Mesenteric fat pad (tissue), 1 donor: ENCODE data around the gene POLR2F. TPM values are rescaled to one million over a fixed set of nuclear protein-coding genes. Genes with fewer than 3 reads are reported as not detected.
A peak's percentile ranks its signal among the peaks of the same experiment; 100 is the strongest.
"Not testable (repeated sequence)": the region's sequence is repeated elsewhere in the genome, so short reads cannot be mapped to it uniquely, and the experiment has no call there.

Experiments
- DNase-seq: peaks from one replicate; pipeline ENCODE4 v3.0.0-alpha.2; 2020; ENCODE audit warnings: low spot score
- total RNA-seq: library from RNA; stranded (reverse); fragmentation: NEBNext Ultra II Directional; extraction: Animal tissue kit (Norgen Biotek cat#: 25700); gene quantifications from one replicate; pipeline ENCODE4 v1.2.1, GENCODE V29; 2021
- donor health status: DM: yes; HTN: yes; CAD: no.

The POLR2F gene
- total RNA-seq, 1 donor from 2014 or later = 56.9 TPM

DNA sequence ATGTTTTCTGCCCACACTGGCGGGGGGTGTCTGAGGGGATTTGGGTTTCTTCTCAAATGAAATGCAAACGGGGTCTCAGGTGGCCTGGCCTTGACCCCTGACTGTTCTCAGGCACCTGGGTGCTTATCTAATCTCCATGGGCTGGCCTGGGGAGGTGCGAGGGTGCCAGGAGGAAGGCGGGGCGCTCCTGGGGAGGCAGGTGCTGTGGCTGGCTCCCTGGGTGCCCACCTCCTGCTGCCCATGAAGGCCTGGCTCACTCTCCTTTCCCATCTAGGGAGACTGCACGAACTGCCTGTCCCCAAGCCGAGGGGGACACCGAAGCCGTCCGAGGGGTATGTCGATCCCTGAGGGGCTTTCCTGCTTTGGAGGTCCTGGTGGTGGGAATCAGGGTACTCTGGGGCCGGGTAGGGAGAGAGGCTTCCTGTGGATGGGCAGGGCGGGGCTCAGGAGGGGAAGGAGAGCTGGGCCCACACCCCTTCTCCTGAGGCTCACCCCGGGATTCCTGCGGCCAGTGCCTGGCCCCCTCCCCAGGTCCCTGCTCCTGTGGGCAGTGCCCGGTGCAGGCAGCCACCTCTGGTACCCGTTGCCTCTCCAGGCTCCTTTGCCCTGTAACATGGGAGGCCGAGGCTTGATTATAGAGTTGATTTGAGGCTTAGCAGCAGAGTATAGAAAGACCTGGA lies 29.0 kb upstream of the POLR2F start:
- no peak for DNase-seq

DNA sequence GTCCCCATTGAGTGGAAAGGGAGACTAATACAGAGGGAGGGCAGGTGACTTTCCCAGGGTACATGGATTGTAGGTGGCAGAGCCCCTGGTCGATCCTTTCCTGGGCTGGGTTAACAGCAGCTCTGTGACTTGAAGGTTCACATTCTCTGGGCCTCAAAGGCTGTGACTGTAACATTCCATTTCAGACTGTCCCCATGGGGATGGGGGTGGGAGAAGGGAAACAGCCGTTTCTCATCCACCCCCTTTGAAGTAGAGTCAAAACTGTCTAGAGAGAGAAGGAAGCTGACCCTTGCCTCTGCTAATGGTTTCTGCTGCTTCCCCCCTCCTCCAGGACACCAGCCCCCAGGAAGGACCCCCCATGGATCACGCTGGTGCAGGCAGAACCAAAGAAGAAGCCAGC lies 28.2 kb upstream of the POLR2F start:
- no peak for DNase-seq

DNA sequence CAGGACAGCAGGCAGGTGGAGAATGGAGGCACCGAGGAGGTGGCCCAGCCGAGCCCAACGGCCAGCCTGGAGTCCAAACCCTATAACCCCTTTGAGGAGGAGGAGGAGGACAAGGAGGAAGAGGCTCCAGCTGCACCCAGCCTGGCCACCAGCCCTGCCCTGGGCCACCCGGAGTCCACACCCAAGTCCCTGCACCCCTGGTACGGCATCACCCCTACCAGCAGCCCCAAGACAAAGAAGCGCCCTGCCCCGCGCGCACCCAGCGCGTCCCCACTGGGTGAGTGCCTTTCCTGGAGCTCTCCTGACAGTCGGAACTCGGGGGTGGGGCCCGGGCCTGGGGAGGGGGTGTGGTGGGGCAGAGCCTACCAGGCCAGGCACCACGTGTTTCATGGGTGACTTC lies 27.7 kb upstream of the POLR2F start:
- DNase-seq = no peak

DNA sequence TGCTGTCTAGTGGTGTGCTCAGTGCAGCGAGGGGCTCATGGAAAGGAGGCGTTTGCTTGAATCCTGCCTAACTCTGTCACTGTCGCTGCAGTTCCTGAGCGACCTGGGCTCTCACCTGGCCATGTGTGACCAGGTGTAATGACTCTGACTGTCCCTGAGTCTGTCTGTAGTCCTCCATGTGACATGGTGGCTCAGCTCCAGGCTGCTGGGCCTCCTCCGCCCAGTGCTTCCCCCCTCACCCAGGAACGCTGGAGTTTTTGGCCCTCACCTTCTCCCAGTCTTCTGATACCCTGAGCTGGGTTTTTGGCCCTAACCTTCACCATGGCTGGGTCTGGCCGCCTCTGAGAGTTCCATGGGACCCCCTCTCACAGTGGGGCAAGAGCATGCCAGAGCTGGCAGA lies 27.1 kb upstream of the POLR2F start:
- no peak for DNase-seq

DNA sequence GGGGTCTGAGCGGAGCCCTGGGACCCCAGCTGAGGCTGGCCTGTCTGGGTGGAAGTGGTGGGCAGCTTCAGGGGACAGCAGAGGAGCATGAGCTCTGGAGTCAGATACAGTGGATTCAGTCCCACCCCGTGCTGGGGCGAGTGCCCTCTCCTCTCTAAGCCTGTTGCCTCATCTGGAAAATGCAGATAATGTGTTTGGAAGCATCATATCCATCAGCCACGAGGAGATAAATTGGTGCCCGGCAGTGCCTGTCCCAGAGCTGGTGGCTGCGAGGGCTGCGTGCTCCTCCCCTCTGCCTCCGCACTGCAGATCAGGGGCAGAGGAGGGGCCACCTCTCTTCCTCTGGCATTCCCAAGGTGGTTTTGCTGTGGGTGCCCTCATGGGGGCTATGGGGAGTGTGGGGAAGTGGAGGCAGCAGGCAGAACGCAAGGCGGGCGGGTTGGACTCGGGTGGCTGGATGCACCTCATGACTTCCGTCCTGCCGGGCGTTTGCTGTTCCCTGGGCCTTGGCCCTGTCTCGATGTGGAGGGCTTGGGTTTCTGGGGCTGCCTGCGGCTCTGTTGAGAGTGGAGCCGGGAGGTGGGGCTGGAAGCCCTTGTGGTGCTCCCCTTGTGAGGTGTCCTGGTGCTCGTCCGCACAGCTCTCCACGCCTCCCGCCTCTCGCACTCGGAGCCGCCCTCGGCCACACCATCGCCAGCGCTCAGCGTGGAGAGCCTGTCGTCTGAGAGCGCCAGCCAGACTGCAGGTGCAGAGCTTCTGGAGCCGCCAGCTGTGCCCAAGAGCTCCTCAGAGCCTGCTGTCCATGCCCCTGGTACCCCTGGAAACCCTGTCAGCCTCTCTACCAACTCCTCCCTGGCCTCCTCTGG lies 26.5 kb upstream of the POLR2F start:
- no peak for DNase-seq

DNA sequence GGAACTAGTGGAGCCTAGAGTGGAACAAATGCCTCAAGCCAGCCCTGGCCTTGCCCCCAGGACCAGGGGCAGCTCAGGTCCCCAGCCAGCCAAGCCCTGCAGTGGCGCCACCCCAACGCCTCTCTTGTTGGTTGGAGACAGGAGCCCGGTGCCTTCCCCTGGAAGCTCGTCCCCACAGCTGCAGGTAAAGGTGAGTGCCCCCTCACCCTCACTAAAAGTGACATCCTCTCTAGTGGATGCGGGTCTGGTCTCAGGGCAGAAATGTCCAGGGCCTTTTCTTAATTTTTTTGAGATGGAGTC lies 25.9 kb upstream of the POLR2F start:
- no peak for DNase-seq

DNA sequence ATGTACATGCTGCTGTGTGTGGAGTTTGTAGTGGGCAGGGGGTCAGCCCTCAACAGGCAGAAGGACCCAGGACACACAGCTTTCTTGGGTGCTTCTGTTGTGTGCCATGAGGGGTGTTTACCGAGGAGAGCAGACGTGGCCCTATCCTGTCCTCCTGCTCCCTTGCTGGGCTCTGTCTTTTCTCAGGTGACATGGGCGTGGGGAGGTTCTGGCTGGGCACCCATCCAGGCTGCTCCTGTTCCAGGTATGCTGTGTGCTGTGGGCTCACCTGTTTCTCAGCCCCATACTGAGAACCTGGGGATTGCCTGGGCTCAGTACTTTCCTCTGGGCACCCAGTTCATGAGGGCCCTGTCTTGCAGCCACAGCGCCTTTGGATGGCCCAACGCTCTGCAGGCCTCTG lies 24.1 kb upstream of the POLR2F start:
- no peak for DNase-seq

DNA sequence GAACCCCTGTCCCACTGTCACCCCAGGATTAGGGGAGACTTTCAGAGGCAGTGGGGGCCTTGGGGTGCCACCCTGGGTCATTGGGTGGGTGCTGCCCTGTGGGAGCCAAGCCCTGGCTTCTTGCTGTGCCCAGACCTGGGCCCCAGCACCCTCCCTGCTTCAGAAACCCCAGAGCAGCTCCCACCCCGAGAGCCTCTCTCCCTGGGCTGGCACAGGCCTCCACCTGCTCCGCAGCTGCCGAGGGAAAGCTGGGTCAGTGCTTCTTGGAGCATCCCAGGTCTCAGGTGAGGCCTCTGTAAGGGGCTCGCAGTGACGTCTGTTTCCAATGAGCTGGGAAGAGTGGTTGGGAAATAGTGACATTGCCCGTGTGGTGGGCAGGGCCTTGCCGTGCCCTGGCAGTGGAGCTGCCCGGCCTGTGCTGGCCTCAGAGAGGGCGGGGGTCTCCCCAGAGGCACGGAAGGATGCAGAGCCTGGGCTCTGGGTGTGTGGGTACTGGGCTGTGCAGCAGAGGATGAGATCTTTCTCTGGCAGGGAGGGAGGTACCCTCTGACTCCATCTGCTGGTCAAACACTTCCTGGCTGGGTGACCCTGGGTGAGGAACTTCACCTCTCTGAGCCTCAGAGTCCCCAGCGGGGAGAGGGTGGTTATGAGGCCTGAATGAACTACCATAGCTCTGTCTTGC lies 23.1 kb upstream of the POLR2F start:
- DNase-seq = no peak

DNA sequence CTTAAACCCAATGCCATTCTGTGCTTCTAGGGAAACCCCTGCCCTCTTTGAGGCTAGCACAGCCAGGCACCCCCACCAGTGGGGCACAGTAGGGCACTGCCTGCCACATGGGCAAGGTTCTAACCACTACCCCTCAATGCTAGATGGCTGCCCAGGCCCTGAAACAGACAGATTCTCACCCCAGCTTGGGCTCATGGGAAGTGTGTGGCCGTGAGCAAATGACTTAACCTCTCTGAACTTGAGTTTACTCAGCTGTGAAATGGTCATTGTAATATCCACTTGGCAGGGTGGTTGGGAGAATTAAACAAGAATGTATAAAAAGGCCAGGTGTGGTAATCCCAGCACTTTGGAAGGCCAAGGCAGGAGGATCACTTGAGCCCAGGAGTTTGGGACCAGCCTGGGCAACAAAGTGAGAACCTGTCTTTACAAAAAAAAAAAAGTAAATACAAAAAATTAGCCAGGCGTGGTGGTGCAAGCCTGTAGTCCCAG lies 22.5 kb upstream of the POLR2F start:
- no peak for DNase-seq

DNA sequence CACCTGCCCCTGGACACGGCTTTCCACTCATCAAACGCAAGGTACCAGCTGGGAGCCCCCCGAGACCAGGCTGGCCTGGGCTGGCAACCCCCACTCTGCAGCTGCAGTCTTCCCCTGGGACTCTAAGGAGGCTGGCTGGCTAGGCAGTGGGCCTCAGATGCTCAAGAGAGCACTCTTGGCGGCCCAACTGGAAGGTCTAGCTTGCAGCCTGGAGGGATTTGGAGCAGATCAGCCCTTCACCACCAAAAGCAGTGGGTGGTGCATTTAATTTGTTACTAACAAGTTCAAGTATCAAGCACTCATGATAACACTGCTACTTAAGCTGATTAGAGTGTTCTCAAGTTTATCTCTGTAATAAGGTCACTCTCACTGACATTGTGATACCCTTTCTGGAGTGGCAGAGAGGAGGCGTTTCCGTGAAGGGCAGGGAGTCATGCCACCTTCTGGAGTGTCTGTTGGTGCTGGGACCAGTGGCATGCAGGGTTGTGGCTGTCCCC lies 21.6 kb upstream of the POLR2F start:
- no peak for DNase-seq

DNA sequence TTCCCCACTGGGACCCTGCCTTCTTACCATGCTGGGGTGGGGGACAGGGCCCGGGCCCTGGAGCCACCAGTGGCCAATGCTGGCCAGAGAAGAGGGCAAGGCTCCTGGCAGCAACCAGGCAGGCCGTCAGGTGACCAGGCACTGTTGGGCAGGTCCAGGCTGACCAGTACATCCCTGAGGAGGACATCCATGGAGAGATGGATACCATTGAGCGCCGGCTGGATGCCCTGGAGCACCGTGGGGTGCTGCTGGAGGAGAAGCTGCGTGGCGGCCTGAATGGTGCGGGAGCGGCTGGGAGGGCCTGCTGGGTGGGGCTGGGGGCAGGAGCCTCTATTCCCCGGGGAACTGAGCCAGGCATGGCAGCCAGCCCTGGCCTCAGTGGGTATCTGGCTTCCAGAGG lies 21.1 kb upstream of the POLR2F start:
- DNase-seq = no peak

DNA sequence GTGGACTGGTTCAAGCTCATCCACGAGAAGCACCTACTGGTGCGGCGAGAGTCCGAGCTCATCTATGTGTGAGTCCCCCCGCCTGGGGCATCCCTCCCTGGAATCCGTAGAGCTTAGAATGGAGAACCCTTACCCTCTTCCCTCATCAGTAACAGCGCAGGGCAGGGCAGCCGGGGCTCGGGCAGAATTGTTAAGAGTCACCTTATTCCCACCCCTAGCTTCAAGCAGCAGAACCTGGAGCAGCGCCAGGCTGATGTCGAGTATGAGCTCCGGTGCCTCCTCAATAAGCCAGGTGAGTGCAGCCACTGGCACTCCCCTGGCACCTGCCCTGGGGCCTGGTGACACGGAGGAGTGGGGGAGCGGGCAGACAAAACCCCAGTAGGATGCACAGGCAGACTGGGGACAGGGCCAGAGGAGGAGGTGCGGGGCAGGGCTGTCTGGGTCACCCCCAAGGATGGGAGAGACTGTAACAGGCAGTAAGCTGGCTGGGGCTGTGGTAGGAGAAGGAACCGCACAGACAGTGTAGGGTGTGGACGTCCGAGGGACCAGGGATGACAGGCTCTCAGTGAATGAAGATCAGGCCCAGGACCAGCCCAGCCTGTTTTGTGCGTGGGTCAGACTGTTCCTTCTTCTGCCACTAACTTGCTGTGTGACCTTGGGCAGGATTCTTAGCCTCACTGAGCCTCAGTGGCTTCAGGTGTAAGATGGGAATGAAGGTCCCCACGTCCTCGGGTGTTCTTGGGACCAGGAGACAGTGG lies 20.5 kb upstream of the POLR2F start:
- no peak for DNase-seq

DNA sequence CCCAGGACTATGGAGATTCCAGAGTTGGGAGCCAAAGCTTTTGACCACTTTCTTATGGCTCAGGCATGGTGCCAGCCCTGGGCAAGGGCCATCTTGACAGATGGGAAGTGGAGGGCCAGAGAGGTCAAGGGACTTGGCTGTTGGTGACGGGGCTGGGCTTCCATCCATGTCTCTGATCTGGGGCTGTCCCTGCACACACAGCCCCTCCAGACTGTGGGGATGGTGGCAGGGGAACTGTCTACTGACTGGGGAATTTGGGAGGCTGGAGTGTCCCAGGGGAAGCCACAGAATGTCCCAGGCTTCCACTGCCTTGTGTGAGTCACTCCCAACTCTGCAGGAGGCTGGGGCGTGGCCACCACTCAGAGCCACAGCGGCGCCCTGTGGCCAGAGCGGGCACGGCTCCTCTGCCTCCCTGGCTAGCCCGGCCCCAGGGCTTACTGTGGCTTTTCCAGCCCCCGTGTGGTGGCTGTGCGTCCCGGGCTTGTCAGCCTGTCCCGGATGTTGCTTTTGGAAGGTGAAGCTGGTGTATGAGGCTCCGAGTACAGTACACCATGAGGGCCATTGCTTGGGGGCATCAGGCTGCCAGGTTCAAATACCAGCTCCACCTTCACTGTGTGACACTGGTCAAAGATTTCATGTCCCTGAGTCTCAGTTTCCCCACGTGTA lies 19.7 kb upstream of the POLR2F start:
- DNase-seq = peak; percentile 97

DNA sequence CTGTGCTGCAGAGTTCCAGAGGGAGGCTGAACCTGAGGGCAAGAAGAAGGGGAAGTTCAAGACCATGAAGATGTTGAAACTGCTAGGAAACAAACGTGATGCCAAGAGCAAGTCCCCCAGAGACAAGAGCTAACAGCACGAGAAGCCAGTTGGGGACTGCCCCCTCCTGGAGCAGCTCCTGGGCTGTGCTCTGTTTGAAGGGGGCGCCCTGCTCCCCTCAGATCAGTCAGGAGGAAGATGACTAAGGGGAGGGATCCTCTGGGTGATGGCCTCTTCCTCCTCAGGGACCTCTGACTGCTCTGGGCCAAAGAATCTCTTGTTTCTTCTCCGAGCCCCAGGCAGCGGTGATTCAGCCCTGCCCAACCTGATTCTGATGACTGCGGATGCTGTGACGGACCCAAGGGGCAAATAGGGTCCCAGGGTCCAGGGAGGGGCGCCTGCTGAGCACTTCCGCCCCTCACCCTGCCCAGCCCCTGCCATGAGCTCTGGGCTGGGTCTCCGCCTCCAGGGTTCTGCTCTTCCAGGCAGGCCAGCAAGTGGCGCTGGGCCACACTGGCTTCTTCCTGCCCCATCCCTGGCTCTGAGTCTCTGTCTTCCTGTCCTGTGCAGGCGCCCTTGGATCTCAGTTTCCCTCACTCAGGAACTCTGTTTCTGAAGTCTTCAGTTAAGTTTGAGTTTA lies 12.7 kb upstream of the POLR2F start:
- no peak for DNase-seq

DNA sequence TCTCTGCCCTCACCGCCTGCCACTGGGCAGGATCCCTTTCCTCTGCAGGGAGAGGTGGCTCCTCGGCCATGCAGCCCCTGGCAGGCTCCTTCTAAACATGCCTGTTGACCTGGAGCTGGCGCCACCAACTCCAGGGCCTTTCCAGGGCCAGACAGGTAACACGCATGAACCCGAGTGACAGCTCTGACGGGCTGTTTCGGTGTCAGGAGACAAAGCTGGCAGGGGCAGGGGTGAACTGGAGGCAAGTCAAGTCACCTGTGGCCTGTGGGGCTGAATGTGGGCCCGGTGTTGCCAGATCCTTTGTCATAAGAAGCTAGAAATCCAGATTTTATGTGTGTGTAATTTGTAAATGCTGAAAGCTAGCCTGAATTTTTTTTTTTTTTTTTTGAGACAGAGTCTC lies 11.4 kb upstream of the POLR2F start:
- DNase-seq = no peak

DNA sequence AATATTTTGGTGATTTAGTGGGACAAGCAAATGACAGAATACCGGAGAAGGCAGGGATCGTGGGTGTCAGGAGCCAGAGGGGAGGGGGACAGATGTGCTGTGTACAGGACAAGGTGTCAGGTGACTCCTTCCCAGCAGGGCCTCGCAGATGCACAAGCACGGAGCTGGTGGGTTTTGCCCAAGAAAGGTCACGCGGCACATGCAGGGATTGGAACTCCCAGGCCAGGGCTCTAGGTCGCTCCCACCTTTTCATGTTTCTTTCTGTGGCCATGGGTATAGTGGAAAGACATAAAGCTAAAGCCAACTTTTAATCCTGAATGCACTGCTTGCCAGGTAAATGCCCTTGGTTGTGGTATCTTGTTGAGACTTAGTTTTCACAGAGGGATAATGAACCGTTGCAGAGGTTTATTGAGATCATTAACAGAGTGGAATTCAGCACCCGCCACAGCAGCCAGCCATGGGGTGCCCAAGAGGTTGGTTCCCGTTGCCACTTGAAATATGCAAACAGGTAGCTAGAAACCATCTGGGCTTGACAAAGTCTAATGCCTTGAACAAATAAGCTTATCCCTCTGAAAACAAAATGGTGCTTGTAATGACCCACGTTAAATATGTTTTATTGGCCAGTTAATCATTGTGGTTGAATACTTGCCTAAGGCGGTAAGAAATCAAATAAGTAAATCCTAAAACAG lies 10.2 kb upstream of the POLR2F start:
- DNase-seq = no peak

DNA sequence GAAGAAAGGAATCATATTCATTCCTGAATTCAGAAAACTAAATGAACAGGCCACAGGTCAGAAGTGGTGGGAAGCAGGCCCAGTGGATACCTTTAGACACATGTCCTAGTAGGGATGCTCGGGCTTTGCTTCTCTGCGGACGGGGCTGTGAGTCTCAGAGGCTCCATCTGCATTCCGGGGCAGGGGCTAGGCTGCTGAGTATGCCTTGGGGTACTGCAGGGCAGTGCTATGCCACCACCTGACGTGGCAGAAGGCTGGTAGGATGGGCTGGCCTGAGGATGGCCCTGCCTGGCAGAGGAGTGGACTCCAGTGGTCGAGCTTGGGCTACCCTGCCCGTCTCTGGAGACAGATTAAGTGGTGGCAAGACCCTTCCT lies 9.7 kb upstream of the POLR2F start:
- DNase-seq = no peak

DNA sequence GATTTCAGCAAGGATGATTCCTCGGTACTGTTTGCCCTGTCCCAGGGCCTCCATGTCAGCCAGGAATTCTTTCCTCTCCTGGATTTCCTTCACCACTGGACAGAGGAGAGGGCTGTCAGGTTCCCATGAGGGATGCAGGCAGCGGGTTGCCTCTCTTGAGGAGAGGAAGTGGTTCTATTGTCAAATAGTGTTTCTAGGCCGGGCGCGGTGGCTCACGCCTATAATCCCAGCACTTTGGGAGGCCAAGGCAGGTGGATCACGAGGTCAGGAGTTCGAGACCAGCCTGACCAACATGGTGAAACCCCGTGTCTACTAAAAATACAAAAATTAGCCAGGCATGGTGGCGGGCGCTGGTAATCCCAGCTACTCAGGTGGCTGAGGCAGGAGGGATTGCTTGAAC lies 9.1 kb upstream of the POLR2F start:
- not testable (repeated sequence) for DNase-seq

DNA sequence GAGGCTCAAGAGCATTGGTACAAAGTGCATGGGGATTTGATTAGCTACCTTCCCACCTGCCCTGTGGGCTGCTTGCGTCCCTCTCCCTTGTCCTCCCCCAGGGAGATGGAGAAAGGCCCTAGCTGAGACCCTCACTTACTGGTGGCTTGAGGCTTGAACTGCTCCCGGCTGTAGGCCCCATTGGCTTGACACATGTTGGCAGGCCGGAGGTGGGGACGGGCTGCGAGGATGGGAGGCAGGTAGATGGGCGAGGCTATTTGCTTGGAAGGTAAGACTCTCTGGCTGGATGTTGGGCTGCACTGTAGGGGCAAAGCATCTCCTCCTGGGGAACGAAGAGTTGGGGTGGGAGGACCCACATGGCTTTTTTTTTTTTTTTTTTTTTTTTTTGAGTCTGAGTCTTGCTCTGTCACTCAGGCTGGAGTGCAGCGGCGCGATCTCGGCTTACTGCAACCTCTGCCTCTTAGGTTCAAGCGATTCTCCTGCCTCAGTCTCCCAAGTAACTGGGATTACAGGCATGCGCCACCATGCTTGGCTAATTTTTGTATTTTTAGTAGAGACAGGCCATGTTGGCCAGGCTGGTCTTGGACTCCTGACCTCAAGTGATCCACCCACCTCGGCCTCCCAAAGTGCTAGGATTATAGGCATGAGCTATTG lies 6.2 kb upstream of the POLR2F start:
- not testable (repeated sequence) for DNase-seq
